ENCODE measurements around the gene ZCCHC24.

ZCCHC24 gene

DNA sequence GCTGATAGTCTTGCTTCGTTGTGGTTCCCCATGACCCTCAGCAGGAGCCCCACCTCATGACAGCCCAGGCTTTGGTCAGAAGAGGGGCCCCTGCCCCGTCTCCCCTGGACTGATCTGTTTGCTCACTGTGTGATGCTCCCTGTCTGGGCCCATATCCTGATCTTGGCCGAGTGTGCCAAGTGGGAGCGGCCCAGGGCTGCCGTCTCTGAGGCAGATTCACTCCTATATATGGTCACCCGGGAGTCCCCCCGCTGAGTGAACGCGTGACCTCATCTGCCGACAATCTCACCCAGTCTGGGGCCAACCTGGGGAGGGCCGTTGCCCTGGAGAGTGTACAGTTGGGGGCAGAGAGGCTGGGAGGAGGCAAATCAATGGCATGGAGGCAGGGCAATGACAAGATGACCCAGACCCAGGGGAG is 63.6 kb downstream of the ZCCHC24 start:
- H3K4me3 ChIP-seq (ENCODE audit: low read length) = no peak overlapping the region
- no peak for TF ChIP-seq ZNF274 (IDR thresholded peaks at IDR 0.05; ENCODE audit: low read depth, low read length)

DNA sequence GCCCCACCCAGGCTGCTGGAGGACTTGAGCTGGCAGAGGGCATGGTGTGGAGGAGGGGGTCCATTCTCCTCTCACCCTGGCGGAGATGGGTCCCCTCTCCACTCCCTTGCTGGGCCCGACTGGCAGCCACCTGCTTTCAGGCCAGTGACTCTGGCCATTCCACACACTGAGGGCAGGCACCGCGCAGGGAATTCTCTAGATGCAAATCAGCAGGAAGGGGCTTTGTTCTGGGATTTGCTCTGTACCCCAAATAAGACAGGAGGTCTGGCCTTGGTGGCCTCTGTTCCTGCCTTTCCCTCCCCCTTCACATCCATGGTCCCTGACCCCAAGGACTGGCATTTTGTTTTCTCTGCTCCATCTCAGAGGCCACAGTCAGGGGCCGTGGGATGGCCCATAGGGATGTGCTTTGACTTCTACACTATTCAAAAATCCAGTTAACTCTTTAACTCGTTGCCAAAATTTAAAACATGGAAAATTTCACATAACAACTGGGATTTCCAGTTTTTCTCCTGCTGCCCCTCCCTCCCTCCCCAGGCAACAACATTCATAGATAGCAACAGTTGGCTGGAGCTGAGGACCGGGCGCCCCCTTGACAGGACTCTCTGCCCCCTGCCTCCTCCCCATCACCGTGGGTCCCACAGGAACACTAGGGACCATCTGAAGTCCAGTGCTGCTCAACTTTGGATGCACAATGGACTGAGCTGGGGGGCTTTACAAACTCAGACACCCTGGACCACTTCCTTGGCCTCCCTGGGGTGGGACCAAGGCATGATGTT is 64.3 kb downstream of the ZCCHC24 start:
- no peak overlapping the region for H3K4me3 ChIP-seq (ENCODE audit: low read length)
- no peak for TF ChIP-seq ZNF274 (IDR thresholded peaks at IDR 0.05; ENCODE audit: low read depth, low read length)

DNA sequence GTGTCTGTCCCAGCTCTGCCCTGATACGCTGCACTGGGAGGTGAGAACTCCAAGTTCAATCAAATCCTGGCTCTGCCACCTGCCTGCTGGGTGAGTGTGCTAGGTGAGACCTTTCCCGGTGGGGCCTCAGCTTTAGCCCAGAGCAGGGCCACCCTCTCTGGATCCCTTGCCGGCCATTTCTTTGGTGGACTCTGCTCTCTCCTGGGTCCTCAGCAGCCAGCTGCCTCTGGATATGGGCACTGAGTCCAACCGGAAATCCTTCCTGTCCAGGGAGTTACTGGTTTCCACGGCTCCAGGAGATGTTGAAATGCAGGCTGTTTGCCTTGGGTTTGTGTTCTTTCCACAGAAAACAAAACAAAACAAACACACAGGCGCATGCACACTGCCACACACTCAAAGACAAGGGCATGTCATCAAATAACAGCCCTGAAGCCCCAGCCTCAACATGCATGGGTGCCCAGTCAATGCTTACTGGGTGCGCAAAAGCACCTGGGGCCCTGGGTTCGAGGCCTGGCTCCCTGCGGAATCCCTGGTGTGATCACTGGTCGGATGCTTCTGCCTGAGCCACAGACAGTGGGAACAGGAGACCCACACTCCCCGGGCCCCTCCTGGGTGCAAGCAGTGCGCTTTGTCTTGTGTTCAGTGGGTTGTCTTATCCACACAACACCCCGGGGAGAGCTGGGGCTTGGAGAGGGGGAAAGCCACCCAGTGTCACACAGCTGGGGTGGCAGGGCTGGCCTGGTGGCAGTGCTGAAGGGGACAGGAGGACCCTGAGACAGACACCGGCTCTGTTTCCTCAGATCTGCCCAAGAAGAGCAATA is 65.1 kb downstream of the ZCCHC24 start:
- TF ChIP-seq ZNF274 (IDR thresholded peaks at IDR 0.05; ENCODE audit: low read depth, low read length) = no peak

DNA sequence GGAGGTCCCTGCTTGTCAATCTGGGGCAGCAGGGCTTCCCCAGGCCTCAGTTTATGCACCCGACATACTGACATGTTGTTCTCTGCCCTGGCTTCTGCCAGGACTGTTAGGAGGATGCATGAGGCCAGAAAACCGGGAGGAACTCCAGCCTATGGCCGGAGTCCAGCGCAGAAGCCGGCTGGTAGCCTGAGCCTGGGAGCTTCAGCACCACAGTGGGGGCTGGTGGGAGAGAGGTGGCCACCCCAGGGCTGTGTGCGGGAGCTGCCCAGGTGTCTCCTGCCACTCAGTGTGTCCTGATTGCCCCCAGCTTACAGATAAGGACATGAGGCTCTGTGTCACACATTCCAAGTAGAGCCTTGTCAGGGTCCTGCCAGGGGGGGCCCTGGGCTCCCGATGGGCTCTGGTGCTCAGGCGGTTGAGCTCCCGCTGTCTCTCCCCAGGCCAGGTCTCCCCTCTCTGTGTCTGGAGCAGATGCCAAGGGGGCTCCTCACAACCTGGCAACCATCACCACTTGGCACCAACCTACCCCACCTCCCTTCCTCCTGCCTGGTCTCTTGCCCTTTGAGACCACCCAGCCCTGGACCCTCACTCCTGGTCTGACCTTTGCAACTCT is 65.8 kb downstream of the ZCCHC24 start:
- no peak overlapping the region for H3K4me3 ChIP-seq (ENCODE audit: low read length)
- no peak for TF ChIP-seq ZNF274 (IDR thresholded peaks at IDR 0.05; ENCODE audit: low read depth, low read length)

More for the DNA sequence above, 65.1 kb downstream of the ZCCHC24 start:
- no peak overlapping the region for H3K4me3 ChIP-seq (ENCODE audit: low read length)

DNA sequence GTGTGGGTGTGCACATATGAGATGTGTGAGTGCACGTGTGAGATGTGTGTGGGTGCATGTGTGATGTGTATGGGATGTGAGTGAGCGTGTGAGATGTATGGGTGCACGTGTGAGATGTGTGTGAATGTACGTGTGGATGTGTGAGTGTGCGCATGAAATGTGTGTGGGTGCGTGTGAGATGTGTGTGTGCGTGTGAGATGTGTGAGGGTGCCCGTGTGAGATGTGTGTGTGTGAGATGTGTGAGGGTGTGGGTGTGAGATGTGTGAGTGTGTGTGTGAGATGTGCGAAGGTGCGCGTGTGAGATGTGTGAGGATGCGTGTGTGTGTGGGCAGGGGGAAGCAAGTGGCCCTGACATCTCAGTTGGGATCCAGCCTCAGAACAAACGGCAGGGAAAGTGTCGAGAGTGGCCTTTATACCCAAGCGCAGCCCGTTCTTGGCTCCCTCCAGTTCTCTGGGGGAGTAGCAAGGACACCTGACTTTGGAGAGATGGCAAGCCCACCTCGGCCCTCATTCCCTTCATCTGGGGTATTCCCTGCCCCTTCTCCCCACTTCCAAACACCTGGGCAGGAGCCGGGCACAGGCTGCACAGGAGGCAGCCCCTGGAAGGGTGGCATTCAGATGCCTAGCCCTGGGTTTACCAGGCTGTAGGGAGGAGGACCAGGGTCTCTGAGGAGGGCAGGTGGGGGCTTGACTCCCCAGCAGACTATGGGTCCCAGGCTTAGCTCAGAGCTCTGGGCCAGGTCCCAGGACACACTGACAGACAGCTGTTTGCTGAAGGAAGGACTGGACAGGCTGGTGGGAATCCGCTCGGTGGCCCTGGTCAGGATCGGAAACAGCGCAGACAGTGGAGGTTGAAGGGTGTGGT is 66.5 kb downstream of the ZCCHC24 start:
- no peak overlapping the region for H3K4me3 ChIP-seq (ENCODE audit: low read length)
- TF ChIP-seq ZNF274 (IDR thresholded peaks at IDR 0.05; ENCODE audit: low read depth, low read length) = no peak

DNA sequence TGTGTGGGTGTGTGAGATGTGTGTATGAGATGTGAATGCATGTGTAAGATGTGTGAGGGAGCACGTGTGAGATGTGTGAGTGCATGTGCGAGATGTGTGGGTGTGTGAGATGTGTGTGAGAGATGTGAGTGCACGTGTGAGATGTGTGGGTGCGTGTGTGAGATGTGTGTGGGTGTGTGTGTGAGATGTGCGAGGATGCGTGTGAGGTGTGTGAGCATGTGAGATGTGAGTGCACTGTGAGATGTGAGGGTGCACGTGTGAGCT is 67.1 kb downstream of the ZCCHC24 start:
- no peak for TF ChIP-seq ZNF274 (IDR thresholded peaks at IDR 0.05; ENCODE audit: low read depth, low read length)
- no peak overlapping the region for H3K4me3 ChIP-seq (ENCODE audit: low read length)

DNA sequence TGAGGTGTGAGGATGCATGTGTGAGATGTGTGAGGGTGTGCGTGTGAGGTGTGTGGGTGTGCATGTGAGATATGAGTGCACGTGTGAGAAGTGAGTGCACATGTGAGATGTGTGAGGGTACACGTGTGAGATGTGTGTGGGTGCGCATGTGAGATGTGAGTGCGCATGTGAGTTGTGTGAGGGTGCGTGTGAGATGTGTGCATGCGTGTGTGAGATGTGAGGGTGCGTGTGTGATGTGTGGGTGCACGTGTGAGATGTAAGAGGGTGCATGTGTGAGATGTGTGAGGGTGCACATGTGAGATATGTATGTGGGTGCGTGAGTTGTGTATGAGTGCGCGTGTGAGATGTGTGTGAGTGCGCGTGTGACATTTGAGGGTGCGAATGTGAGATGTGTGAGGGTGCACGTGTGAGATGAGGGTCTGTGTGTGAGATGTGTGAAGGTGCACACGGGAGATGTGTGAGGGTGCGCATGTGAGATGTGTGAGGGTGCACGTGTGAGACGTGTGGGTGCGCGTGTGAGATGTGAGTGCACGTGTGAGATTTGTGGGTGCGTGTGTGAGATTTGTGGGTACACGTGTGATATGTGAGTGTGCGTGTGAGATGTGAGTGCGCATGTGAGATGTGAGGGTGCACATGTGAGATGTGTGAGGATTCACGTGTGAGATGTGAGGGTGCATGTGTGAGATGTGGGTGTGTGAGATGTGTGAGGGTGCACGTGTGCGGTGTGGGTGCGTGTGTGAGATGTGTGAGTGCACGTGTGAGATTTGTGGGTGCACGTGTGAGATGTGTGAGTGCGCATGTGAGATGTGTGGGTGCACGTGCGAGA is 67.7 kb downstream of the ZCCHC24 start:
- no peak overlapping the region for H3K4me3 ChIP-seq (ENCODE audit: low read length)
- no peak for TF ChIP-seq ZNF274 (IDR thresholded peaks at IDR 0.05; ENCODE audit: low read depth, low read length)

DNA sequence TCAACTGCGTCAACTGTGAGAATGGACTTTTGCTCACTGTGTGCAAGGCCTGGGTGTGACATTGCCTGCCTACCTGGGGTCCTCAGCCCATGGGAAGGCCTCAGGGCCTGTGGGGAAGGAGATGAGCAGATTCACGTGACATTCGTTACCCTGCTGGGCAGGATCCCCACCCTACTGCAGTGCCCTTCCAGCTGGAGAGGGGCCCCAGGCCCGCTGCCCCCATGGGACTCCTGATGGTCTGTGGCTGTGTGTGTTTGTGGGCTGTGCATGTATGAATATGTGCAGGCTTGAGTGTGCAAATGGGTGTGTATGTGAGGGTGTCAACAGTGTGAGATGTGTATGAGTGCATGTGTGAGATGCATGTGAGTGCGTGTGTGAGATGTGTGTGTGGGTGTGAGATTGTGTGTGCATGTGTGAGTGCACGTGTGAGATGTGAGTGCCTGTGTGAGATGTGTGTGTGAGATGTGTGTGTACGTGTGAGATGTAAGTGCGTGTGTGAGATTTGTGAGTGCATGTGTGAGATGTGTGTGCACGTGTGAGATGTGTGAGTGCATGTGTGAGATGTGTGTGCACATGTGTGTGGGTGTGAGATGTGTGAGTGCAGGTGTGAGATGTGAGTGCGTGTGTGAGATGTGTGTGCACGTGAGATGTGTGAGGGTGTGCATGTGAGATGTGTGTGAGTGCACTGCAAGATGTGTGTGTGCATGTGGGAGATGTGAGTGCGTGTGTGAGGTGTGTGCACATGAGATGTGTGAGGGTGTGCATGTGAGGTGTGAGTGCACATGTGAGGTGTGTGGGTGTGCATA is 68.5 kb downstream of the ZCCHC24 start:
- no peak for TF ChIP-seq ZNF274 (IDR thresholded peaks at IDR 0.05; ENCODE audit: low read depth, low read length)
- no peak overlapping the region for H3K4me3 ChIP-seq (ENCODE audit: low read length)

DNA sequence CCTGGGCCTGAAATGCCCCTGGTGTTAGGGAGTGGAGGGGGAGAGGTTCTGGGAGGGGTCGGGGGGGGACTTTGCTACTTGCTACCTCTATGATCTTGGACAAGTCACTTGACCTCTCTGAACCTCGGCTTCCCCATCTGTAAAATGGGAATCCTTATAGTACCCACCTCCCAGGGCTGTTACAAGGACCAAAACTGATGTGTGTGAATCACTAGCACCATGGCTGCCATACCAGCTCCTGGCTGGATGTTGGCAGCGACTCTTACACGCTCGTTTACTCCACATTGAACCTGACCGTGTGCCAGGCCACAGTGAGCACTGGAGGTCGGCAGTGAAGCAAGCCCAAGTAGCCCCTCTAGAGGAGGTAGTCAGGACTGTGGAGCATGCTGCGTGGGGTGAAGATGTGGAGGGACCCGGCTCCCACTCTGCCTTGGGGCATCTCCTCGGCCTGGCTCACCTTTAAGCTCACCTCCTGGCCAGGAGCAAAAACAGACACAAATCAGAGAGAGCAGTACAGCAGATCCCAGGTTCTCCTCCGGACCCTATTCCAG is 69.3 kb downstream of the ZCCHC24 start:
- no peak for TF ChIP-seq ZNF274 (IDR thresholded peaks at IDR 0.05; ENCODE audit: low read depth, low read length)

DNA sequence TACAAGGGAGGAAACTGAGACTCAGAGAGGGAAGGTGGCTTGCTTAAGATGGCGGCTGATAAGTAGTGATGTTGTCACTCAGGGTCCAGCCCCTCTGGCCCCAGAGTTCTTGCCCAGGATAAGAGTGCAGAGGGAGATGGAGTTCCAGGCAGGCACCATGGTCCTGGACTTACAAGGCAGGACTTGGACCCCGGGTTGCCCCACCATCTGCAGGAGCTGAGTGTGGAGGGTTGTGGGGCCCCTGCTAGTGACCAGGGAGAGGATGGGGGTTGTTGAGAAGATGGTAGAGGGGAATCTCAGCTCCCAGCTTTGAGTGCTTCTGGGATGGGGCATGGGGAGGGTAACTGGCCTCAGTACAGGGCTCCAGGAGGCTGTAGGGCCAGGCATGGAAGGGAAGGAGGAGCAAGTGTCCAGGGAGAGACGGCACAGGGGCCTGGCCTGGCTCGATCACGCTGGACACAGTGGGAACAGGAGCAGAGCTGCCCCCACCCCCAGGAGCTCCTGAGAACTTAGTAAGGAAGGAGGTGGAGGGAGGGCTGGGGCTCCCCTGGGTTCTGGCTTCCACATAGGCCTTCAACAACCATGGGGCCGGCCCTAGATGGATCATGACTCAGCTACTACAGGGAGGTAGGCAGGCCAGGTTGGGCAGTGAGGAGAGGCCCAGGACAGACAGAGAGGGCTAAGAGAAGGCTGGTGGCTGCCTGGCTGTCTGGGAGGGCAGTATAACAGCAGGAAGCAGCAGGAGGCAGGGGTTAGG is 69.9 kb downstream of the ZCCHC24 start:
- H3K4me3 ChIP-seq (ENCODE audit: low read length) = no peak overlapping the region
- TF ChIP-seq ZNF274 (IDR thresholded peaks at IDR 0.05; ENCODE audit: low read depth, low read length) = no peak

More for the DNA sequence above, 69.3 kb downstream of the ZCCHC24 start:
- no peak overlapping the region for H3K4me3 ChIP-seq (ENCODE audit: low read length)

DNA sequence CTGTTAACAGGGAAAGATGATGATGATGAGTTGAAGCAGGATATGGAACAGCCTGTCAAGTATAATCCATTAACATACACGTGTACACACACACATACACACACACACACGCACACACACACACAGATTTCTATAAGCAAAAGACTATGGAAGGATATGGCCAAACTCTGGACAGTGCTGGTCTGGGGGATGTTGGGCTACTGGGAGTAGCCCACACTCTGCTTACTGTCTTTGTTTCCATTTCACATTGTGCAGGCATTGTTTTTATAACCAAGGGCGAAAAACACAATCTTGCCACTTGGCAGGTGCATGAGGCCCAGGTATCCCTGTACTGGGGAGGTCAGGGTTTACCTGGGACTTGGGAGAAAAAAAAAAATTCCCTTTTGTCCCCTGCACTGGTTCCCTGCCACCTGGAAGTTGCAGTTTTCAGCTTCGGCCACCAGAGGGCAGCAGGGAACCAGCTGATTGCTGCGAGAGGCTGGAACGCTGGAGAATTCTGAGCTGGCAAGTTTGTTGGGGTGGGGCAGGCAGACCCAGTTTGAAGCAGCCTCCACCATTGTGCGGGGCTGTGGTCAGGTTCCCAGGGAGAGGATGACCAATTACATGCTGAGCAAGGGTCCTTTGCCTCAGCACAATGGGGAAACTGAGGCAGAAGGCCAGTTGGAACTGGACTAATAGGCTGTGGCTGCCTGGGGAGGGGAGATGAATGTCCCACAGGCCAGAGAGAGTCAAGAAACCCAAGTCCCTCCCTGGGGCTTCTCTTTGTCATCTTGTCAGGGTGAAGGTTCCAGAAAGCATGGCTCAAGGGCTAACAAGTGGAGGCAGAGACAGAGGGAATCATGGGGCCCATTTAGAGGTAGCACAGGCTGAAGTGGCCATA is 70.9 kb downstream of the ZCCHC24 start:
- TF ChIP-seq ZNF274 (IDR thresholded peaks at IDR 0.05; ENCODE audit: low read depth, low read length) = no peak
- H3K4me3 ChIP-seq (ENCODE audit: low read length) = no peak overlapping the region
